ENCODE measurements around the gene MACROH2A1. TPM values are rescaled to one million over a fixed set of nuclear protein-coding genes. Genes with fewer than 3 reads are reported as not detected.

MACROH2A1 gene
- total RNA-seq, 1 donor from 2014 or later = 215 TPM

DNA sequence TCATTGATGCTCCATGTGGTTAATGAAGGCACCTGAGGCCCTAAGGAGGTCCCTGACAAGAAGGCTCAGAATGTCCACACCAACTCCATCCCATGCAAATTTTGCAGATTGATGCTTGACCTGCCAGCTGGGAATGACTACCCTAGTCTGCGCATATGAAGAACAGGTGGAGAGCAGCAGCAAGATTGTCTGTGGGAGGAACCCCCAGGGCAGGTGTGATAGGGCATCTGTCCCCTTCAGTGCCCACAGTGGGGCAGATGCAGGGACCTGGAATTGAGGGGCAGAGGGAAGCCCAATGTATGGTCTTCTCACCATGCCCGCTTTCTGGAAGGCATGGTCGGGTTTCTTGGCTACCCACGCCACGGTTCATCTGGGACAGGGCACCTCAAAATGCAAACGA is 79.6 kb downstream of the MACROH2A1 start:
- peaks cover 3% of the 10 kb centered on the region for H3K9me3 Mint-ChIP-seq (ENCODE audit: unreplicated experiment)
- no peaks in the 10 kb centered on the region for H3K36me3 Mint-ChIP-seq (ENCODE audit: unreplicated experiment)
- no peak overlapping the region for H3K4me3 Mint-ChIP-seq (ENCODE audit: unreplicated experiment)
- TF ChIP-seq, protein P1, sequence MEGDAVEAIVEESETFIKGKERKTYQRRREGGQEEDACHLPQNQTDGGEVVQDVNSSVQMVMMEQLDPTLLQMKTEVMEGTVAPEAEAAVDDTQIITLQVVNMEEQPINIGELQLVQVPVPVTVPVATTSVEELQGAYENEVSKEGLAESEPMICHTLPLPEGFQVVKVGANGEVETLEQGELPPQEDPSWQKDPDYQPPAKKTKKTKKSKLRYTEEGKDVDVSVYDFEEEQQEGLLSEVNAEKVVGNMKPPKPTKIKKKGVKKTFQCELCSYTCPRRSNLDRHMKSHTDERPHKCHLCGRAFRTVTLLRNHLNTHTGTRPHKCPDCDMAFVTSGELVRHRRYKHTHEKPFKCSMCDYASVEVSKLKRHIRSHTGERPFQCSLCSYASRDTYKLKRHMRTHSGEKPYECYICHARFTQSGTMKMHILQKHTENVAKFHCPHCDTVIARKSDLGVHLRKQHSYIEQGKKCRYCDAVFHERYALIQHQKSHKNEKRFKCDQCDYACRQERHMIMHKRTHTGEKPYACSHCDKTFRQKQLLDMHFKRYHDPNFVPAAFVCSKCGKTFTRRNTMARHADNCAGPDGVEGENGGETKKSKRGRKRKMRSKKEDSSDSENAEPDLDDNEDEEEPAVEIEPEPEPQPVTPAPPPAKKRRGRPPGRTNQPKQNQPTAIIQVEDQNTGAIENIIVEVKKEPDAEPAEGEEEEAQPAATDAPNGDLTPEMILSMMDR (IDR thresholded peaks at IDR 0.05; ENCODE audit: partially characterized antibody, unreplicated experiment) = no peak
- no peaks in the 10 kb centered on the region for H3K4me1 Mint-ChIP-seq (ENCODE audit: low read depth, unreplicated experiment)
- H3K27ac Mint-ChIP-seq (ENCODE audit: unreplicated experiment) = no peak overlapping the region
- DNase-seq = no peak
- H3K27me3 Mint-ChIP-seq (ENCODE audit: unreplicated experiment) = peaks cover 2% of the 10 kb centered on the region

DNA sequence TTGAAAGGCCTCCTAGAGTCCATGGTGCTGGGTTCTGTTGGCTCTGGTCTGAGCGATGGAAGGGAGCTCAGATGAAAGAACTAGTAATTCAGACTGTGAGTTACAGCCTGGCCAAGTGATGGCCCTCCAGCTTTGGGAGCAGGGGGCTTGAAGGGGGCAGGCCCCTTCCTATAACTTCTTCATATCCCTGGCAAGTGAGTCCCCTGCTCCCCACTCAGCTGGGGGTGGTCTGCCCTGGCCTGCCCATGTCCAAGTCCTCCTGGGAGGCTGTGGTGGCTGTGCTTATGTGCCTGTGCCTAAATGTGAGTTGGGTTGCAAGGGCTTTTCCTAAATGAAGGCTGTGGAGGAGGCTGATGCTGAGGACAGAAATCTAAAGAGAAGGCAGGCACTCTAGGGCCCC is 80.1 kb downstream of the MACROH2A1 start:
- no peaks in the 10 kb centered on the region for H3K36me3 Mint-ChIP-seq (ENCODE audit: unreplicated experiment)

DNA sequence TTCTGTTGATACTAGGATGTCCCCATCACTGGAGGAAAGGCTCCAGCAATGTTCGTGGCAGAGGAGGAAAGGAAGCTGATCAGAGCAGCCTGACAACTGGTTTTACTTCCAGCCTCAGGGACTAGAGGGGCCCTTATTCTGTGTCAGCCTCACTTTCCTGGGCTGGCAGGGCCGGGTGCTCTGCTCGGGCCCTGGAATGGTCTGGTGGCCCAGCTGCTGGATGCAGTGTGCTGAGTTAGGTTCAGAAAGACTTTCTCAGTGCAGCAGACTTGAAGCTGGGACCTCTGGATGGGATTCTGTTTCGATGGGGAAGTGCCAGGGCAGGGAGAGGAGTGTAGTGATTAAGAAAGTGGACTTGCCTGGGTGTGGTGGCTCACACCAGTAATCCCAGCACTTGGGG is 81.0 kb downstream of the MACROH2A1 start:
- H3K4me3 Mint-ChIP-seq (ENCODE audit: unreplicated experiment) = no peak overlapping the region
- no peaks in the 10 kb centered on the region for H3K36me3 Mint-ChIP-seq (ENCODE audit: unreplicated experiment)
- H3K4me1 Mint-ChIP-seq (ENCODE audit: low read depth, unreplicated experiment) = no peaks in the 10 kb centered on the region
- peaks cover 3% of the 10 kb centered on the region for H3K9me3 Mint-ChIP-seq (ENCODE audit: unreplicated experiment)
- no peak overlapping the region for H3K27ac Mint-ChIP-seq (ENCODE audit: unreplicated experiment)
- TF ChIP-seq, protein P1 (IDR thresholded peaks at IDR 0.05; ENCODE audit: partially characterized antibody, unreplicated experiment) = no peak
- no peak for DNase-seq
- H3K27me3 Mint-ChIP-seq (ENCODE audit: unreplicated experiment) = peaks cover 2% of the 10 kb centered on the region

More for the DNA sequence above, 80.1 kb downstream of the MACROH2A1 start:
- H3K4me1 Mint-ChIP-seq (ENCODE audit: low read depth, unreplicated experiment) = no peaks in the 10 kb centered on the region
- peaks cover 3% of the 10 kb centered on the region for H3K9me3 Mint-ChIP-seq (ENCODE audit: unreplicated experiment)
- no peak overlapping the region for H3K4me3 Mint-ChIP-seq (ENCODE audit: unreplicated experiment)
- no peak for DNase-seq
- no peak overlapping the region for H3K27ac Mint-ChIP-seq (ENCODE audit: unreplicated experiment)
- peaks cover 2% of the 10 kb centered on the region for H3K27me3 Mint-ChIP-seq (ENCODE audit: unreplicated experiment)
- TF ChIP-seq, protein P1 (IDR thresholded peaks at IDR 0.05; ENCODE audit: partially characterized antibody, unreplicated experiment) = no peak

DNA sequence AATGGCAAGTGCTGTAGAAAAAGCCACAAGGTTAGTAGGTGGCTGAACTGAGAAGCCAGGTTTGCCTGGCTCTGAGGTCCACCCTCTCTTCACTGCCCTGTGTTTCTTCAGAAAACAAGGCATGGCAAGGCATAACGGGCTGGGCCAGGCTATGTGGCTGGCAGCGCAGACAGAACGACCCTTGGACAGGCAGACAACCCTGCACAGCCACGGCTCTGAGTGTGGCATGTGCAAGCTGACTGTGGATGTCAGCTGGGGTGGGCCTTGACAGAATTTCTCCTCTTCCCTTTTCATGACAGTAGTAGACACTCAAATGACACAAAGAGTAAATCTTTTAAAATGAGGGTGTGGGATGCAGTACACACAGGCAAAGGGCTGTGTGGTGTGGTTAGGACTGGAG is 81.7 kb downstream of the MACROH2A1 start:
- peaks cover 5% of the 10 kb centered on the region for H3K9me3 Mint-ChIP-seq (ENCODE audit: unreplicated experiment)
- no peak for DNase-seq
- no peaks in the 10 kb centered on the region for H3K4me1 Mint-ChIP-seq (ENCODE audit: low read depth, unreplicated experiment)
- H3K36me3 Mint-ChIP-seq (ENCODE audit: unreplicated experiment) = no peaks in the 10 kb centered on the region
- H3K27me3 Mint-ChIP-seq (ENCODE audit: unreplicated experiment) = peaks cover 2% of the 10 kb centered on the region
- TF ChIP-seq, protein P1 (IDR thresholded peaks at IDR 0.05; ENCODE audit: partially characterized antibody, unreplicated experiment) = no peak
- H3K27ac Mint-ChIP-seq (ENCODE audit: unreplicated experiment) = no peak overlapping the region
- H3K4me3 Mint-ChIP-seq (ENCODE audit: unreplicated experiment) = no peak overlapping the region

DNA sequence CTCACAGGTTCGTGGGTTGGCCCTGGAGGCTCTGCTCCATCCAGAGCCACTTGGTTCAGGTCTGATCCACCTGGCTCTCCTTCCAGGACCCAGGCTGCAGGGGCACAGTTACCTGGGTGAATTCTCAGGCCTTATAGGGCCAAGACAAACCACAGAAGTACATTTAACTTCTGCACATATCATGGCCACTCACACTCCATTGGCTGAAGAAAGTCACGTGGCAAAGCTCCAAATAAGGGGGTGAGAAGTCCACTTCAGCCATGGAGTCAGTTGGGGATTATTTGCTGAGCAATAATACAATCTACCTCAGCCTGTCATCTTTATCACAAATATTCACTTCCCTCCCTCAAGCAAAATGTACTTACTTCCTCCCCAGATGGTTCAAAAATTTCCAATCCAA is 83.6 kb downstream of the MACROH2A1 start:
- Mint-ChIP-seq H3K4me1 (ENCODE audit: low read depth, unreplicated experiment) (no peaks in the 10 kb centered on the region), H3K27ac (ENCODE audit: unreplicated experiment) (no peak overlapping the region), H3K27me3 (ENCODE audit: unreplicated experiment) (peaks cover 2% of the 10 kb centered on the region), H3K36me3 (ENCODE audit: unreplicated experiment) (no peaks in the 10 kb centered on the region), H3K9me3 (ENCODE audit: unreplicated experiment) (peaks cover 5% of the 10 kb centered on the region), H3K4me3 (ENCODE audit: unreplicated experiment) (no peak overlapping the region)
- DNase-seq = no peak
- TF ChIP-seq, protein P1 (IDR thresholded peaks at IDR 0.05; ENCODE audit: partially characterized antibody, unreplicated experiment) = no peak

All from glutamatergic neuron (in vitro differentiated cells).